Kidney epithelial cell (primary cell): ENCODE measurements around the gene KLHL14. TPM values are rescaled to one million over a fixed set of nuclear protein-coding genes. Genes with fewer than 3 reads are reported as not detected.

Source experiments
- DNase-seq: peaks from one replicate; pipeline ENCODE4 v3.0.0-alpha.2; 2010; ENCODE audit warnings: low read depth
- H3K27me3 ChIP-seq: 2 replicates; pipeline ENCODE4 v1.6.0; 2011; ENCODE audit warnings: low read length; ENCODE audit not compliant: control insufficient read depth, insufficient read depth
- H3K36me3 ChIP-seq: 2 replicates; pipeline ENCODE4 v1.5.1; 2011; ENCODE audit warnings: low read length; ENCODE audit not compliant: control insufficient read depth, insufficient read depth
- H3K4me3 ChIP-seq: 2 replicates; pipeline ENCODE4 v1.5.1; 2011; ENCODE audit warnings: low read depth, mild to moderate bottlenecking, control low read depth, low read length
- total RNA-seq: library from RNA; depleted of rRNA; stranded (reverse); fragments of >200 nt; gene quantifications from 2 replicates; pipeline ENCODE4 v1.2.3, GENCODE V29; 2015
- TF ChIP-seq, protein P1 (sequence below): IDR thresholded peaks from 2 replicates; pipeline ENCODE4 v1.5.1; 2011; ENCODE audit warnings: mild to moderate bottlenecking, moderate library complexity, low read length, control low read depth, inconsistent platforms; ENCODE audit not compliant: insufficient read depth, poor library complexity, severe bottlenecking

KLHL14 gene
- total RNA-seq, 1 donor from 2014 or later: 3.6 TPM

DNA sequence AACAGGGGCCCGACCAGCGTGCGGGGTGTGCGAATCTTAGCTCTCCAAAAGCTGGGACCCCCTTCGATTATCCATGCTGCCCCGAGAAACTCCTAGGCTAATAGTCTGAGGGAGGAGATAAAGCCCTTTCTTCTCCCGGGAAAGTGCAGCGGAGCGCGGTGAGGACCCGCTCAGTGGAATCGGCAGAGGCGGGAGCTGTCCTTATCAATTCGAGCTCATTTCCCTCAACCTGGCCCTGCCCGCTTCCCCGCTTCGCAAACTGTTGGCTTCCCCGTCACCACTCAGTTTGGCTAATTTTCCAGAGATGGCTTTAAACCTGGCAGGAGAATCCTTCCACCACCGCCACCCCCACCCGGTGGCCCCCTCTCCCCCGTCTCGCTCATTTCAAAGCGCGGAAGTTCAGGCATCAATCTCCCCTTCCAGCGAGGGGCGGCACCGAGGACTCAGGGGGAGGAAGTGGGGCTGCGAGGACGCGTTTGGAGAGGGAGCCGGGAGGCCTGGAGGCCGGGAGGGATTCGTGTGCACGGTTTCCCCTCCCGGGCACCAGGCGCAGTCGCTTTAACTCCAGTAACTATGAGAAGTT is 1.6 kb downstream of the KLHL14 start:
- Histone ChIP-seq H3K27me3 (peaks cover 5% of the 10 kb centered on the region), H3K4me3 (peak overlapping the region; percentile 68), H3K36me3 (no peaks in the 10 kb centered on the region)
- TF ChIP-seq, protein P1, sequence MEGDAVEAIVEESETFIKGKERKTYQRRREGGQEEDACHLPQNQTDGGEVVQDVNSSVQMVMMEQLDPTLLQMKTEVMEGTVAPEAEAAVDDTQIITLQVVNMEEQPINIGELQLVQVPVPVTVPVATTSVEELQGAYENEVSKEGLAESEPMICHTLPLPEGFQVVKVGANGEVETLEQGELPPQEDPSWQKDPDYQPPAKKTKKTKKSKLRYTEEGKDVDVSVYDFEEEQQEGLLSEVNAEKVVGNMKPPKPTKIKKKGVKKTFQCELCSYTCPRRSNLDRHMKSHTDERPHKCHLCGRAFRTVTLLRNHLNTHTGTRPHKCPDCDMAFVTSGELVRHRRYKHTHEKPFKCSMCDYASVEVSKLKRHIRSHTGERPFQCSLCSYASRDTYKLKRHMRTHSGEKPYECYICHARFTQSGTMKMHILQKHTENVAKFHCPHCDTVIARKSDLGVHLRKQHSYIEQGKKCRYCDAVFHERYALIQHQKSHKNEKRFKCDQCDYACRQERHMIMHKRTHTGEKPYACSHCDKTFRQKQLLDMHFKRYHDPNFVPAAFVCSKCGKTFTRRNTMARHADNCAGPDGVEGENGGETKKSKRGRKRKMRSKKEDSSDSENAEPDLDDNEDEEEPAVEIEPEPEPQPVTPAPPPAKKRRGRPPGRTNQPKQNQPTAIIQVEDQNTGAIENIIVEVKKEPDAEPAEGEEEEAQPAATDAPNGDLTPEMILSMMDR: no peak
- DNase-seq: no peak

DNA sequence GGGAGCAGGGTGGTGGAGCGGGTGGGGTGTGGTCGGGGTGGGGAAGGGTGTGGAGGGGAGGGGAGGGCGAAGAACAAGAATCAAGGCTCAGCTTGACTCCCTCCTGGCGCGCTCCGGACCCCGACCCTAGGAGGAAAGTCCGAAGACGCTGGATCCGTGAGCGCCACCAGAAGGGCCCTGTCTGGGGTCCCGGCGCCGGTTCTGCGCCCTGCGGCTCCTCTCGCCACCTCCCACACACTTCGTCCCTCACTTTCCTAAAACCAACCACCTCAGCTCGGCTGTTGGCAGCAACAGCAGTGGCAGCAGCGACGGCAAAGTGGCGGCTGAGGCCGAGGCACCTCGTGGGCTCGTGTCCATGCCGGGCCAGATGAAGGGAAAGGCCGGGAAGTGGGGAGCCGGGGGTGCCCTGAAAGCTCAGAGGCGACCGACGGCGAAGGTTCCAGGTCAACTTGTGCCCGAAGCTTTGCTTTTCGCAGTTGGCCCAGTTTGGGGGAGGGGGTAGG is 2.1 kb downstream of the KLHL14 start:
- no peak for DNase-seq
- no peaks in the 10 kb centered on the region for H3K36me3 ChIP-seq
- peaks cover 5% of the 10 kb centered on the region for H3K27me3 ChIP-seq
- TF ChIP-seq, protein P1: no peak
- peak overlapping the region; percentile 68 for H3K4me3 ChIP-seq

DNA sequence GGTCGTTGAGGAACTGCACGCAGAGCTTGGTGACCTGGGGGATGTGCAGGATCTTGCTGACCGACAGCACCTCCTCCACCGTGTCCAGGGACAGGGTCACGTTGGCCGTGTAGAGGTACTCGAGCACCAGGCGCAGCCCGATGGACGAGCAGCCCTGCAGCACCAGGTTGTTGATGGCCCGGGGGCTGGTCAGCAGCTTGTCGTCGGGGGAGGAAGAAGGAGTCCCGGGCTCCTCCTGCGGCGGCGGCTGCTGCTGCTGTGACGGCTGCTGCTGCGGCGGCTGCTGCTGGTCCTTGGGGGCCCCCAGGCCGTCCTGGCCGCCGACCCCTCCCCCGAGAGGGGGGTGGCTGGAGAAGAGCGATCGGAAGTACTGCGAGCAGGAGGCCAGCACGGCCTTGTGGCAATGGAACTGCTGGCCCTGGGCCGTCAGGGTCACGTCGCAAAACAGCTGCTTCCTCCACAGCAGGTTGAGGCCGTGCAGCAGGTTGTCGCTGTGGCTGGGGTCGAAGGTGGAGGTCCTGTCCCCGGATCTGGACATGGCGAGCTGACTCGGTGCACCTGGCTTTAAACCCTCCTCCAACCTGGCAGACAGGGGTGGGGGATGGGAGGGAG is 2.7 kb downstream of the KLHL14 start:
- no peak for DNase-seq
- no peaks in the 10 kb centered on the region for H3K36me3 ChIP-seq
- peak overlapping the region; percentile 68 for H3K4me3 ChIP-seq
- TF ChIP-seq, protein P1: no peak
- peaks cover 5% of the 10 kb centered on the region for H3K27me3 ChIP-seq

DNA sequence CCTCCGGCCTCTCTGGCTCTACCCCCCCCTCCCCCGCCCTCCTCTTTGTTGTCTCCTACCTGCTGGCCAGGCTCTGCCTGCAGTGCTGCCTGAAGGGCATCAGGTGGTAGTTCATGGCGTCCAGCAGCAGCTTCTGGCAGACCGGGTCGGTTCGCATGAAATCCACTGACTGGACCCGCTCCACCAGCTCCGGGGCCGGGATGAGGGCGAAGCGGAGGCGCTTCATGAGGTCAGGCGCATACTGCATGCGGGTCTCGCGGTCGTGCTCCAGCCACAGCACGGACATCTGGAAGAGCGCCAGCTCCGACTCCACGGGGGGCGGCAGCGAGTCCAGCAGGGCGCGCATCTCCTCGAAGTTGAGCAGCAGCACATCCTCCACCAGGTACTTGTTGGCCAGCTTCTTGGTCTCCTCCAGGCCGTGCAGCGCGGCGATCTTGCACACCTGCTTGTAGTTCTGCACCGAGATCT is 3.2 kb downstream of the KLHL14 start:
- DNase-seq: no peak
- Histone ChIP-seq H3K27me3 (peaks cover 5% of the 10 kb centered on the region), H3K4me3 (peak overlapping the region; percentile 68)

DNA sequence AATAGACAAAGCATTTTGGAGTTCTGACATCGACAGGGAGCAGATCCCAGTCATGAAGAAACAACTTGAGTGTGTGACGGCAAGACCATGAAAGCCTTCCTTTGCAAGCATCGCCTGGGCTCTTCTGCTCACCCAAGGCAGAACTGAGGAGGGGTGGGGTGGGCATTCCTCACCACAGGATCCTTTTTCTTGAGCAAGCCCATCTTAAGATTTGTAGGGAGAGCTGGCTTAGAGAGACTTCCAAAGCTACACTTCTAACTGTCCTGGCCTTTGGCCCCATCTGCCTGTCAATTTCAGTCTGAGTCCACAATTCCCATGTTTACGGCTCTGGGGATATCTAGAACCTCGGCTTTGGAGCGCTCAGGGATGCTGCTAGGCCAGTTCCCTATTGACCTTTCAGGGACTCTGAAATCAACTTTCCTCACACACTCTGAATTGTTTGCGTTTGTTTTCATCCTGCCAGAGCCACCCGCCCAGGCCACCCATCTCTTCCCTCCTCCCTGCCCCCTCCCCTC is 3.7 kb downstream of the KLHL14 start:
- H3K36me3 ChIP-seq: no peaks in the 10 kb centered on the region
- H3K27me3 ChIP-seq: peaks cover 5% of the 10 kb centered on the region
- no peak for DNase-seq
- TF ChIP-seq, protein P1: no peak
- peak overlapping the region; percentile 68 for H3K4me3 ChIP-seq

More for the DNA sequence above, 3.2 kb downstream of the KLHL14 start:
- TF ChIP-seq, protein P1: no peak
- no peaks in the 10 kb centered on the region for H3K36me3 ChIP-seq
